HepG2 (cell line): Measurements from ENCODE around the gene CPSF6. TPM values are rescaled to one million over a fixed set of nuclear protein-coding genes. Genes with fewer than 3 reads are reported as not detected.

ENCODE experiments used
- CCDC6 ChIP-seq: sonication (generic); formaldehyde crosslinking; IDR thresholded peaks from 2 replicates; pipeline ENCODE4 v1.8.1; 2022; ENCODE audit warnings: mild to moderate bottlenecking, missing genetic modification reagents, moderate library complexity
- DMAP1 ChIP-seq: IDR thresholded peaks from 2 replicates; pipeline ENCODE4 v1.6.1; 2016
- ESRRA ChIP-seq: sonication (generic); formaldehyde crosslinking; IDR thresholded peaks from 2 replicates; pipeline ENCODE4 v1.5.1; 2020; ENCODE audit warnings: mild to moderate bottlenecking, low read depth, missing genetic modification reagents
- FIP1L1 ChIP-seq: fragments of 200-400 bp; formaldehyde crosslinking; IDR thresholded peaks from 2 replicates; pipeline ENCODE4 v1.6.1; 2018; ENCODE audit warnings: low read depth, mild to moderate bottlenecking, low read length, moderate library complexity, borderline replicate concordance; ENCODE audit not compliant: insufficient read depth
- FOXP4 ChIP-seq: sonication (generic); formaldehyde crosslinking; IDR thresholded peaks from 2 replicates; pipeline ENCODE4 v1.4.0; 2020; ENCODE audit warnings: missing genetic modification reagents
- GATAD1 ChIP-seq: IDR thresholded peaks from 2 replicates; pipeline ENCODE4 v1.6.1; 2016; ENCODE audit warnings: missing genetic modification reagents, missing compliant biosample characterization
- GATAD2A ChIP-seq: IDR thresholded peaks from 2 replicates; pipeline ENCODE4 v1.6.1; 2016
- MXD4 ChIP-seq: IDR thresholded peaks from 2 replicates; pipeline ENCODE4 v1.6.1; 2016; ENCODE audit warnings: mild to moderate bottlenecking, missing biosample characterization, missing genetic modification reagents
- SAP130 ChIP-seq: IDR thresholded peaks from 2 replicates; pipeline ENCODE4 v1.6.1; 2016; ENCODE audit warnings: low read depth
- SOX13 ChIP-seq, 3 experiments: fragments of 450-650 bp in 1 of 3; sonication (generic) in 1 of 3; formaldehyde crosslinking in 1 of 3; IDR thresholded peaks in 2 of 3; conservative IDR thresholded peaks in 1 of 3; 2 replicates each; pipeline versions ENCODE4 v1.5.0 to v1.6.1; 2016 to 2020; ENCODE audit warnings: antibody characterized with exemption in 1 of 3, mild to moderate bottlenecking in 1 of 3, missing compliant biosample characterization in 1 of 3, missing genetic modification reagents in 1 of 3, moderate library complexity in 1 of 3
- SOX5 ChIP-seq: IDR thresholded peaks from 2 replicates; pipeline ENCODE4 v1.6.1; 2016; ENCODE audit warnings: borderline replicate concordance
- SP1 ChIP-seq, 2 experiments: fragments of 450-650 bp in 1 of 2; sonication (generic) in 1 of 2; formaldehyde crosslinking in 1 of 2; IDR thresholded peaks; 2 replicates each; pipeline versions ENCODE4 v1.4.0 to v1.6.1; 2016 to 2020; ENCODE audit warnings: missing genetic modification reagents in 1 of 2
- STAG1 ChIP-seq: sonication (generic); formaldehyde crosslinking; IDR thresholded peaks from 2 replicates; pipeline ENCODE4 v1.4.0; 2020; ENCODE audit warnings: missing genetic modification reagents
- ZMYM4 ChIP-seq: sonication (generic); formaldehyde crosslinking; IDR thresholded peaks from 2 replicates; pipeline ENCODE4 v1.8.1; 2023; ENCODE audit warnings: mild to moderate bottlenecking, missing genetic modification reagents
- ZNF34 ChIP-seq: sonication (generic); formaldehyde crosslinking; IDR thresholded peaks from 2 replicates; pipeline ENCODE4 v1.4.0; 2020; ENCODE audit warnings: mild to moderate bottlenecking, missing genetic modification reagents, borderline replicate concordance
- ZNF362 ChIP-seq: sonication (generic); formaldehyde crosslinking; IDR thresholded peaks from 2 replicates; pipeline ENCODE4 v1.4.0; 2020; ENCODE audit warnings: missing genetic modification reagents, mild to moderate bottlenecking, borderline replicate concordance
- ZNF572 ChIP-seq: sonication (generic); formaldehyde crosslinking; IDR thresholded peaks from 2 replicates; pipeline ENCODE4 v1.5.1; 2020; ENCODE audit warnings: mild to moderate bottlenecking, missing genetic modification reagents
- ZNF580 ChIP-seq: IDR thresholded peaks from 2 replicates; pipeline ENCODE4 v1.6.1; 2016; ENCODE audit warnings: low read depth, borderline replicate concordance
- ZNF652 ChIP-seq: IDR thresholded peaks from 2 replicates; pipeline ENCODE4 v1.6.1; 2016; ENCODE audit warnings: low read depth, borderline replicate concordance
- ZNF678 ChIP-seq: sonication (generic); formaldehyde crosslinking; IDR thresholded peaks from 2 replicates; pipeline ENCODE4 v1.4.0; 2020; ENCODE audit warnings: mild to moderate bottlenecking, missing genetic modification reagents
- ZNF782 ChIP-seq: sonication (generic); formaldehyde crosslinking; IDR thresholded peaks from 2 replicates; pipeline ENCODE4 v1.4.0; 2020; ENCODE audit warnings: missing genetic modification reagents, mild to moderate bottlenecking, borderline replicate concordance
- polyA plus RNA-seq, 8 experiments: library from polyadenylated mRNA; depleted of rRNA in 3 of 8; stranded (reverse) in 7 of 8; unstranded in 1 of 8; fragments of >200 nt; fragmentation: Illumina TruSeq in 4 of 8; extraction: Trizol in 4 of 8; gene quantifications; 2 replicates each; pipeline versions ENCODE4 v1.2.1 to v1.2.3, GENCODE V29; 2011 to 2016; ENCODE audit warnings: low read depth in 4 of 8, missing spikeins in 1 of 8, mixed read lengths in 1 of 8; ENCODE audit not compliant: insufficient read depth in 1 of 8
- total RNA-seq, 5 experiments: library from RNA; depleted of rRNA; stranded (reverse); fragments of >200 nt; fragmentation: Illumina TruSeq; extraction: Trizol; gene quantifications; 2 replicates each; pipeline ENCODE4 v1.2.3, GENCODE V29; 2016; ENCODE audit warnings: low read depth in 1 of 5
- TF ChIP-seq, protein P1 (sequence below): sonication (generic); IDR thresholded peaks from 2 replicates; pipeline ENCODE4 v1.6.1; 2016; ENCODE audit warnings: low read depth, borderline replicate concordance
- TF ChIP-seq, protein P2 (sequence below): sonication (generic); formaldehyde crosslinking; IDR thresholded peaks from 2 replicates; pipeline ENCODE4 v1.5.0; 2020; ENCODE audit warnings: mild to moderate bottlenecking, missing genetic modification reagents

The CPSF6 gene
- total and polyA plus RNA-seq, 2 of the 13 experiments (the other 11 are each of a cell fraction or from before 2014, with no cell fraction given) = 41.8 to 71.0 TPM

GRCh38 chr12:69290545-69291277 is 51.3 kb downstream of the CPSF6 start (continued):
- TF ChIP-seq SOX13 (IDR thresholded peaks at IDR 0.05) (no peak), SOX13 (CRISPR knock-in tag; conservative IDR thresholded peaks at IDR 0.05 in 1 of 2, IDR thresholded peaks at IDR 0.05 in 1 of 2) (peak in 1 of 2 experiments; percentile 39; a peak in 1 of 4 replicates), ZNF572 (CRISPR knock-in tag) (no peak), FOXP4 (CRISPR knock-in tag) (0 out of 2 replicates have a peak, but pooled peaks have one; percentile 12), SOX5 (CRISPR knock-in tag) (peak; percentile 9; the same call in 1 of the 2 replicates), CCDC6 (CRISPR knock-in tag) (0 out of 2 replicates have a peak, but pooled peaks have one; percentile 43), ZNF362 (peak; percentile 22; the same call in 1 of the 2 replicates), ZNF652 (CRISPR knock-in tag) (0 out of 2 replicates have a peak, but pooled peaks have one; percentile 31), DMAP1 (no peak), FIP1L1 (no peak), SAP130 (peak; percentile 33; the same call in 1 of the 2 replicates), ZMYM4 (CRISPR knock-in tag) (0 out of 2 replicates have a peak, but pooled peaks have one; percentile 43), ZNF782 (CRISPR knock-in tag) (peak; percentile 31; the same call in 1 of the 2 replicates), ESRRA (CRISPR knock-in tag) (no peak), SP1 (IDR thresholded peaks at IDR 0.05) (no peak), SP1 (CRISPR knock-in tag; IDR thresholded peaks at IDR 0.05) (no peak), ZNF580 (peak; percentile 78; the same call in 1 of the 2 replicates), ZNF678 (CRISPR knock-in tag) (no peak), MXD4 (CRISPR knock-in tag) (no peak), ZNF34 (CRISPR knock-in tag) (0 out of 2 replicates have a peak, but pooled peaks have one; percentile 35), GATAD1 (CRISPR knock-in tag) (0 out of 2 replicates have a peak, but pooled peaks have one; percentile 24), GATAD2A (CRISPR knock-in tag) (peak; percentile 47; the same call in 1 of the 2 replicates), STAG1 (CRISPR knock-in tag) (peak; percentile 98)
- TF ChIP-seq, protein P1, sequence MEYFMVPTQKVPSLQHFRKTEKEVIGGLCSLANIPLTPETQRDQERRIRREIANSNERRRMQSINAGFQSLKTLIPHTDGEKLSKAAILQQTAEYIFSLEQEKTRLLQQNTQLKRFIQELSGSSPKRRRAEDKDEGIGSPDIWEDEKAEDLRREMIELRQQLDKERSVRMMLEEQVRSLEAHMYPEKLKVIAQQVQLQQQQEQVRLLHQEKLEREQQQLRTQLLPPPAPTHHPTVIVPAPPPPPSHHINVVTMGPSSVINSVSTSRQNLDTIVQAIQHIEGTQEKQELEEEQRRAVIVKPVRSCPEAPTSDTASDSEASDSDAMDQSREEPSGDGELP = peak; percentile 59; the same call in 1 of the 2 replicates
- TF ChIP-seq, protein P2, sequence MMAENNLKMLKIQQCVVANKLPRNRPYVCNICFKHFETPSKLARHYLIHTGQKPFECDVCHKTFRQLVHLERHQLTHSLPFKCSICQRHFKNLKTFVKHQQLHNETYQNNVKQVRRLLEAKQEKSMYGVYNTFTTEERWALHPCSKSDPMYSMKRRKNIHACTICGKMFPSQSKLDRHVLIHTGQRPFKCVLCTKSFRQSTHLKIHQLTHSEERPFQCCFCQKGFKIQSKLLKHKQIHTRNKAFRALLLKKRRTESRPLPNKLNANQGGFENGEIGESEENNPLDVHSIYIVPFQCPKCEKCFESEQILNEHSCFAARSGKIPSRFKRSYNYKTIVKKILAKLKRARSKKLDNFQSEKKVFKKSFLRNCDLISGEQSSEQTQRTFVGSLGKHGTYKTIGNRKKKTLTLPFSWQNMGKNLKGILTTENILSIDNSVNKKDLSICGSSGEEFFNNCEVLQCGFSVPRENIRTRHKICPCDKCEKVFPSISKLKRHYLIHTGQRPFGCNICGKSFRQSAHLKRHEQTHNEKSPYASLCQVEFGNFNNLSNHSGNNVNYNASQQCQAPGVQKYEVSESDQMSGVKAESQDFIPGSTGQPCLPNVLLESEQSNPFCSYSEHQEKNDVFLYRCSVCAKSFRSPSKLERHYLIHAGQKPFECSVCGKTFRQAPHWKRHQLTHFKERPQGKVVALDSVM (CRISPR knock-in tag) = peak; percentile 35; the same call in 1 of the 2 replicates
